ENCODE results near the gene GCLC. TPM values are rescaled to one million over a fixed set of nuclear protein-coding genes. Genes with fewer than 3 reads are reported as not detected.

Gene GCLC
- polyA plus RNA-seq, 1 donor from 2014 or later, result 25.6 TPM

- Mint-ChIP-seq H3K36me3 (no peaks in the 10 kb centered on the region), H3K4me1 (peaks cover 0 to 6% (median 6%) of the 10 kb centered on the region in 3 donors), H3K27ac (no peak overlapping the region), H3K4me3 (no peak overlapping the region), H3K9me3 (peaks cover 0 to 3% (median 2%) of the 10 kb centered on the region in 3 donors), H3K27me3 (no peaks in the 10 kb centered on the region)
Measured at GRCh38 chr6:53447865-53448264, 97.0 kb downstream of the GCLC start.

Other genes starting within 250 kb of the GCLC start
- 156 TPM for gene ELOVL5, start 196.2 kb downstream of the GCLC start, polyA plus RNA-seq
- gene KLHL31, start 120.7 kb upstream of the GCLC start, polyA plus RNA-seq, result 0.08 TPM
- gene LRRC1, start 249.9 kb upstream of the GCLC start, polyA plus RNA-seq, result 5.0 TPM